GM10847 (cell line): ENCODE results near the gene ARMH3.

Source experiments
- POLR2A ChIP-seq: IDR thresholded peaks from 2 replicates; pipeline ENCODE4 v1.6.1; 2011; ENCODE audit not compliant: insufficient read length; ENCODE audit errors: extremely low read depth

The ARMH3 gene

GRCh38 chr10:101935431-101935830, 120.5 kb downstream of the ARMH3 start:
- no peak for TF ChIP-seq POLR2A

DNA sequence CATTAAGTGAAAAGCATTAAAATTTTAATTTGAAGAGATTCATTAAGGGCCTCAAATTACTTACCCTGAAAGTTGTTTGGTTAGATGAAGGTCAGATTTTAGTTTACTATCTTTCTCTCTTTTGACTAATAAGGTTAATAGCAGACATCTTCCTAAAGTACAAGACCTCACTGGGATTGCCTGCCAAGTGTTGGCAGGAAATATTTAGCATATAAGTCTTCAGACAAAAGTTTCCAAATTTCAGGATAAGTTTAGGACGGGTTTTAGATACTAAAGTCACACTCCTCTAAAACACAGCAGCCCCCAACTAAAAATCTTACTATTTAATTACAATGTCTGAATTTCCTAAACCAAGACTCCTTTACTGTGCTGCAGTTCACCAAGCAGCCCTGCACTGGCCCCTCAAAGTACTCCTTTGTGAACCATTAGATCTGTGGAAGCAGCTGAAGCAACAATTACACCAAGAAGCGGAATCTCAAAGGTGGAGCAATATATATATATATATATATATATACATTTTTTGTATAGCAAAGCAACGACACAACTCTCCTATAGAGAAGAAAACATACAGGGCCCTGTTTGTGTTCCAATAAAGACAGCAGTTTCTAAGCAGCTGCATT, 121.2 kb downstream of the ARMH3 start:
- no peak for TF ChIP-seq POLR2A

DNA sequence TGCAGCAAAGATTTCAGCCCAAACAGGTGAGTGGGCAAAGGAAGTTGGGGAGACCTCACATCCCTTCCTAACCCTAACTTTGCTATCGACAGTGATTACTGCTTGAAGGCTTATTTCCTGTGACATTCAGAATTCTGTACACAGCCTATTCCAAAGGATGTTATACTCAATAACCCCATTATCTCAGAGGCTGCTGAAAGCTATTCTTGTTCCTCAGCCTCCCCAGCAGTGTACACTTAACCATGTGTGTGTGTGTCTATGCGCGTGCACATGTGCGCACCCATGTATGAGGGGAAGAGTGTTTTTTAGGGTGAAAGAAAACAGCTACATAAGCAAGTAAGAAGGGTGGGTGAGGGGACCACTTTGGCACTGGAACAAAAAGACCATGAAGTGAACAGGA, 122.0 kb downstream of the ARMH3 start:
- TF ChIP-seq POLR2A = no peak

DNA sequence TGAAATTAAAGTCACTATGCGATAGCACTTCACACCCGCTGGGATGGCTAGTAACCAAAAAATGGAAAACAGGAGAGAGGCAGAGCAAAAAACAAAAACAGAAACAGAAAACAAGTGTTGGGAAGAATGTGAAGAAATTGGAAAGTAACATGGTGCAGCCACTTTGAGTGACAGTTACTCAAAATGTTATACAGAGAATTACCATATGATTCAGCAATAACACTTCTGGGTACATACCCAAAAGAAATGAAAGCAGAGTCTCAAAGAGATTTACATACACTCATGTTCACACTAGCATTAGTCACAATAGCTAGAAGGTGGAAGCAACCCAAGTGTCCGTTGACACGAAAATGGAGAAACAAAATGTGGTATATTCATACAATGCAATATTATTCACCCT, 123.8 kb downstream of the ARMH3 start:
- no peak for TF ChIP-seq POLR2A

- no peak for TF ChIP-seq POLR2A
Observed at GRCh38 chr10:101925027-101925426, 130.9 kb downstream of the ARMH3 start.

GRCh38 chr10:101923256-101923655, 132.7 kb downstream of the ARMH3 start:
- no peak for TF ChIP-seq POLR2A

- TF ChIP-seq POLR2A = no peak
Observed at GRCh38 chr10:101922846-101923245, 133.1 kb downstream of the ARMH3 start.

DNA sequence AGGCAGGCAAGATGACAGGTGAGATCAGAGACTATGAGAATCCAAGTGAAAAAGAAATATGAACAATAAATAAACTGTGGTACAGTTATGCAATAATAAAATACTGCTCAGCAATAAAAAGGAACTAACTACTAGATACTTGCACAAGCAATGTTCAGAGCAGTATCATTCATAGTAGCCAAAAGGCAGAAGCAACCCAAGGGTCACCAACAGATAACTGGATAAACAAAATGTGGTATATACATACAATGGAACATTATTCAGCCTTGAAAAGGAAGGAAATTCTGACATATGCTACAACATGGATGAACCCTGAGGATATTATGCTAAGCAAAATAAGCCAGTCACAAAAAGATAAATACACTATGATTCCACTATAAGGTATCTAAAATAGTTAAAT, 135.4 kb downstream of the ARMH3 start:
- TF ChIP-seq POLR2A = no peak

DNA sequence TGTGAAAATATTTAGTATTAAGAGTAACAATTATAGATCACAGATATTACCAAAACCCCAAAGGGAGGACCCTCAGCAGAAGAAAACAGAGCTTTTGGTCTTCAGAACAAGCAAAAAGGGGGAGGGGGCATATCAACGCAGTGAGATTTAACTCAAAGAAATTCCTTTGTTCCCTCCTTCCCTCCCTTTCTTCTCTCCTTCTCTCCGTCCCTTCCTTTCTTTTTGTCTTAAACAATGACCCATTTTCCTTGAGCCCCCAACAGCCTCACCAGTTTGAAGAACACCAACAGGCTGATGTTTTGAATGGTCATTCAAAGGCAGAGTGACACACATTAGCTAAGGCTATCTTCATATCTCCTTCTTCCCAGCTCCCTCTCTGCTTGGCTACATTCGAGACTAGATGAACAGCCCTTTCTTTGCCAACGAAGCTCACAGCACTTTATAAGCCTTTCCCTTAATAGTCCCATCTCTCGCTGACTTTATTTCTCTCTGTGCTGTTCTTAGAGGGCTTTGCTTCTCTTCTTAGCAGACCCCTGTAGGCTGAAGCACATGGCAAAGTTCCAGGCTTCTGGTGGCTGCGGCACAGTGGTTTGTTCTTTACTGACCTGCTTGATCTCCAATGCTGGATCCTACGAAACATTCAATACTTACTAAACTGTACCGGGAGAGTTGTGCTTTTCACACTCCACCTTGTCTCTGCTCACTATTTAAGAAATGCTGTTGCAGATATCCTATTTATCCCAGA, 136.8 kb downstream of the ARMH3 start:
- no peak for TF ChIP-seq POLR2A

DNA sequence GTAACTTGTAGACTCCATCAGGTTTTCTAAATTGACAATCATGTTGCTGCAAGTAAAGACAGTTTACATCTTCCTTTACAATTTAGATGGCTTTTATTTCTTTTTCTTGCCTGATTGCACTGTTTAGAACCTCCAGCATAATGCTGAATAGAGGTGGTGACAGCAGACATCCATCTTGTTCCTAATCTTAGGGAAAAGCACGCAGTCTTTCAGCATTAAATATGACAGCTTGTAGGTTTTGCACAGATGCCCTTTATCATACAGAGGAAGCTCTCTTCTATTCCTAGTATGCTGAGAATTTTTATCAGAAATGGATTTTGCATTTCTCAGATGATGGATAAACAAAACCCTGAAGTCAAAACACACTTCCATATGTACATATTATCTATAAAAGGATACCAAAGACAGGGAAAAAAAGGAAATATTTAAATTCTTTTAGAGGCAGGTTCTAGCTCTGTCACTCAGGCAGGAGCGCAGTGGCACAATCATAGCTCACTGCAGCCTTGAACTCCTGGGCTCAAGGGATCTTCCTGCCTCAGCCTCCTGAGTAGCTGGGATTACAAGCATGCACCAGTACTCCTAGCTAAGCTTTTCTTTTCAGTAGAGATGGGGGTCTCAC, 143.3 kb downstream of the ARMH3 start:
- no peak for TF ChIP-seq POLR2A

DNA sequence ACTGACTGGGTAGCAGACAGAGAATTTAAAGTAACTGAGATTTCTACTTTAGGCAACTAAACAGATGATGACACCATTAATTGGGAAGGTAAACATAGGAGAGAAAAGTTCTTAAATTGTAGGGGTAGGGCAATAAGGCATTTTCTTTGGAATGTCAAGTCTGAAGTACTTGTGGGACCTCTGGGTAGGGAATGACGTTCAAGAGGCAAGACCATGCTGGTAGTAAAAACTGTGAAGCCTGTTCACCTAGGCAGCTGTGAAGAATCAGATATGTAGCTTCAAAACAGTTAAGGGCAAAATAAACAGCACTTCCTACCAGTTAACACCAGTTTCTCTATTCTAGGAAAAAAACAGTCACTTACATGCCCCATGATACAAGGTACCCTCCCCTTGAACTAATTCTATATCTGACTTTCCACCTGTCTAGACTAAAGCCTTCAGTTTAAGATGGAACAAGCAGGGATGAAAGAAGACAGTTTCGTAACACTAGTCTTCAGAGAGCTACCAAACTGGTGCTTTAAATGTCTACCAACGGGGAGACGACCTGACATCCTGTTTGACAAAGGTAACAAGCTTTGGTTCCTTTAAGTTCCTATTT, 149.3 kb downstream of the ARMH3 start:
- no peak for TF ChIP-seq POLR2A

DNA sequence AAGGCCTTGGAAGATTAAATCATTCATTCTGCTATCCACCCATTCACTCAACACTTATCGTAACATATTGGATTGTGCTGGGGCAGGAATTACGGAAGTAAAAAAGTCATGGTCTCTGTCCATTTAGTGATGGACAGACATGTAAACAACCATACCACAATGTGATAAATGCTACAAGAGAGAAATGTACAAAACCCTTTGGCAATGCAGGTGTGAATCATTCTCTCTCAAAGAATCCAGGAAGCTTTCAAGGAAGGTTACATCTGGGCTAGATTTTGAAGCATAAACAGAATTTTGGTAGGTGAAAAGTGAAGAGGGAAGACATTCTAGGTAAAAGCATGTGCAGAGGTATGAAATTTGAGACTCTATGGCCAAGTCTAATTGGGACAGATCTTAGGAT, 150.7 kb downstream of the ARMH3 start:
- TF ChIP-seq POLR2A = no peak

GRCh38 chr10:101903827-101904550, 152.0 kb downstream of the ARMH3 start:
- no peak for TF ChIP-seq POLR2A

- no peak for TF ChIP-seq POLR2A
Observed at GRCh38 chr10:101902820-101903145, 153.2 kb downstream of the ARMH3 start.

- no peak for TF ChIP-seq POLR2A
Observed at GRCh38 chr10:101902032-101902819, 153.7 kb downstream of the ARMH3 start.
